ENCODE measurements around the gene TMEM267. TPM values are rescaled to one million over a fixed set of nuclear protein-coding genes. Genes with fewer than 3 reads are reported as not detected.

The TMEM267 gene
- 8.8 TPM for total RNA-seq (2013)
- polyA plus RNA-seq (10 to 100 TPM in 2 of 3 donors, 1 to 10 TPM in 1; 4.4 to 13.9 (median 11.8) TPM), polyA minus RNA-seq (1.9 and 2.0 TPM in 2 replicates), total RNA-seq (3.0 to 6.7 (median 5.0) reads per million in 11 experiments)

GRCh38 chr5:43483298-43484105, at the start of gene TMEM267:
TSS of gene TMEM267 (minus strand) at chr5:43483865. CDS start at chr5:43453969, 29,896 bp downstream.
- no peak for TF ChIP-seq CTCF (IDR thresholded peaks at IDR 0.05)
- Mint-ChIP-seq H3K4me1 (peaks cover 27% of the 10 kb centered on the region), H3K36me3 (peaks cover 4 to 9% of the 10 kb centered on the region in 2 donors), H3K4me3 (peak within 1 kb of the TSS; percentile 97 to 98), H3K9me3 (peaks cover 0 to 2% (median 0%) of the 10 kb centered on the region in 7 donors), H3K27me3 (ENCODE audit: low read depth in 3 of 3) (peaks cover 0 to 2% (median 0%) of the 10 kb centered on the region in 3 donors), H3K27ac (peak within 1 kb of the TSS; percentile 95 to 100 (median 99))
- H3K4me1 ChIP-seq (ENCODE audit: control insufficient read depth in 1 of 2, insufficient read depth in 2 of 2, low read length in 2 of 2) = peaks cover 17 to 27% of the 10 kb centered on the region in 2 donors
- H3K27me3 ChIP-seq (ENCODE audit: control insufficient read depth in 2 of 2, insufficient read depth in 2 of 2, low read length in 2 of 2) = no peaks in the 10 kb centered on the region
- DNase-seq = peak; percentile 80 to 87 (median 85)
- H3K79me2 ChIP-seq (ENCODE audit: insufficient read depth, low read length) = peaks cover 22% of the 10 kb centered on the region
- H2AFZ ChIP-seq (ENCODE audit: insufficient read depth, low read depth, low read length, poor library complexity, severe bottlenecking) = peak within 1 kb of the TSS; percentile 85
- peaks cover 3 to 4% of the 10 kb centered on the region in 2 donors for H3K36me3 ChIP-seq (replicated peaks in 1 of 2; ENCODE audit: control insufficient read depth in 1 of 2, insufficient read depth in 2 of 2, low read length in 2 of 2)
- H4K20me1 ChIP-seq (ENCODE audit: insufficient read depth, low read length) = no peaks in the 10 kb centered on the region
- 0% methylated on average over 62 of the region's 62 CpGs for WGBS (ENCODE audit: insufficient coverage)
- peak within 1 kb of the TSS; percentile 83 for H3K4me2 ChIP-seq (replicated peaks; ENCODE audit: extremely low read depth, low read length, poor library complexity, severe bottlenecking)
- peak within 1 kb of the TSS; percentile 89 to 97 for H3K27ac ChIP-seq (ENCODE audit: low read depth in 1 of 2, low read length in 2 of 2)
- peak within 1 kb of the TSS; percentile 92 for H3K9ac ChIP-seq (ENCODE audit: insufficient read depth, low read length, poor library complexity, severe bottlenecking)
- intact Hi-C loops (cut with micrococcal nuclease) = loop anchor here (5.0 to 10.0 kb wide), 3 partner anchors 74 to 416 kb away; partner anchors contain the start of genes HMGCS1 (in 1 of the 2) and PAIP1 (in 1 of the 2)
- peak within 1 kb of the TSS; percentile 57 to 83 (median 62) for H3K4me3 ChIP-seq (replicated peaks in 1 of 3; ENCODE audit: low read depth in 2 of 3, low read length in 3 of 3)
- no peaks in the 10 kb centered on the region for H3K9me3 ChIP-seq (replicated peaks in 1 of 2; ENCODE audit: control insufficient read depth in 1 of 2, insufficient read depth in 1 of 2, low read length in 2 of 2)

GRCh38 chr5:43530648-43531047, 47.0 kb upstream of the TMEM267 start:
- H3K27me3 ChIP-seq (ENCODE audit: control insufficient read depth in 2 of 2, insufficient read depth in 2 of 2, low read length in 2 of 2) = no peaks in the 10 kb centered on the region
- Mint-ChIP-seq H3K9me3 (no peaks in the 10 kb centered on the region), H3K27me3 (ENCODE audit: low read depth in 3 of 3) (no peaks in the 10 kb centered on the region), H3K27ac (no peak overlapping the region), H3K4me1 (no peaks in the 10 kb centered on the region), H3K4me3 (no peak overlapping the region), H3K36me3 (peaks cover 79 to 83% of the 10 kb centered on the region in 2 donors)
- DNase-seq = no peak
- no peaks in the 10 kb centered on the region for H4K20me1 ChIP-seq (ENCODE audit: insufficient read depth, low read length)
- no peak overlapping the region for H3K9ac ChIP-seq (ENCODE audit: insufficient read depth, low read length, poor library complexity, severe bottlenecking)
- peaks cover 83 to 90% of the 10 kb centered on the region in 2 donors for H3K36me3 ChIP-seq (replicated peaks in 1 of 2; ENCODE audit: control insufficient read depth in 1 of 2, insufficient read depth in 2 of 2, low read length in 2 of 2)
- no peak for TF ChIP-seq CTCF (IDR thresholded peaks at IDR 0.05)
- no peak overlapping the region for H3K4me3 ChIP-seq (replicated peaks in 1 of 3; ENCODE audit: low read depth in 2 of 3, low read length in 3 of 3)
- no peaks in the 10 kb centered on the region for H3K79me2 ChIP-seq (ENCODE audit: insufficient read depth, low read length)
- no peaks in the 10 kb centered on the region for H3K9me3 ChIP-seq (replicated peaks in 1 of 2; ENCODE audit: control insufficient read depth in 1 of 2, insufficient read depth in 1 of 2, low read length in 2 of 2)
- H3K4me2 ChIP-seq (replicated peaks; ENCODE audit: extremely low read depth, low read length, poor library complexity, severe bottlenecking) = no peak overlapping the region
- WGBS (ENCODE audit: insufficient coverage) = no CpG with 5 or more reads among the region's 2 CpGs
- no peak overlapping the region for H2AFZ ChIP-seq (ENCODE audit: insufficient read depth, low read depth, low read length, poor library complexity, severe bottlenecking)
- H3K4me1 ChIP-seq (ENCODE audit: control insufficient read depth in 1 of 2, insufficient read depth in 2 of 2, low read length in 2 of 2) = no peaks in the 10 kb centered on the region
- no peak overlapping the region for H3K27ac ChIP-seq (ENCODE audit: low read depth in 1 of 2, low read length in 2 of 2)
- intact Hi-C loops (cut with micrococcal nuclease) = no loop called here
